Activated CD4-positive, alpha-beta T cell treated with anti-CD3 and anti-CD28 coated beads for 1 hour (primary cell): ENCODE data around the gene UGT2B28.
"Not testable (repeated sequence)": the region's sequence is repeated elsewhere in the genome, so short reads cannot be mapped to it uniquely, and the experiment has no call there.

Source experiments
- DNase-seq: peaks from one replicate; pipeline ENCODE4 v3.0.0-alpha.2; 2020

The UGT2B28 gene

DNA sequence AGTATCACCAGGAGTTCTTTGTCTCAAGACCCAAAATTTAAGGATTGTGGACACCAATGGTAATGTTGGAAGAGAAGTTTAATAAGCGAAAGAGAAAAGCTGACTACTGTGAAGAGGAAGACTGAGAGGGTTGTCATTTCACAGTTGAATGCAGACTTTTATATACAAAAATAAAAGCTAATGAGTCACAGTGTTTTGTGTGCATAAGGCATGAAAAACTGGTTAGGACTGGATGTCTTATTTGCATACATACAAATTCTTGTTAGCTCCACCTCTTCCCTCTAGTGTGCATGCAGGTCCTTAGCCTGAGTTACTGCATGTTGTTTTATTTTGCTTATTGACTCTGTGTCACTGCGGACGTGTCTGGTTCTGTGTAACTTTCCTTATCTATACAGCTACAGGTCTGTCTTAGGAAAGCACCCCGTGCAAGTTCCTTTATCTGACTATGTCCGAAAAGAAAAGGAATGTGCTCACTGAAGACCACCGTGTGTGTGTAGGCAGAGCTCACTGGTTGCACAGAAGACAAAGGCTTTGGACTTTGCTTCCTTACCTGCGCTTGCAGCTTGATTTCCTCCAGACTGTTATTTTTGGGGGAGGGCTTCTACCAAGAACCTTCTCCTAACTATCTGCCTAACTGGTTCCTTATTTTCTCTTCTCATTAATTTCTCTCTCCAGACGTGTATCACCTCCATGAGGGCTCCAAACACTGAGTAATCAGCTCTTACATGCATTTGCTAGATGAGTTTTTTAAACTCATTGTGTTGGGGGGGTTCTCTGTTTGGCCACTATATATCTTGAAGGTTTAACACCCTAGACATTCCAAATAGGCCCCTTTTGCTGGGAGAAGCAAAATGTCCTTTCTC lies 63.5 kb downstream of the UGT2B28 start:
- not testable (repeated sequence) for DNase-seq
